SU-DHL-6 (cell line): ENCODE data around the gene RFC2.
A peak's percentile ranks its signal among the peaks of the same experiment; 100 is the strongest.
"Not testable (repeated sequence)": the region's sequence is repeated elsewhere in the genome, so short reads cannot be mapped to it uniquely, and the experiment has no call there.

Source experiments
- H2AFZ ChIP-seq: fragments of 200-600 bp; sonication (generic); 2 replicates; pipeline ENCODE4 v1.6.1; 2014; ENCODE audit warnings: low read depth, mild to moderate bottlenecking, moderate library complexity, mixed read lengths, antibody characterized with exemption, low read length; ENCODE audit not compliant: severe bottlenecking
- H3F3A ChIP-seq: fragments of 200-600 bp; shearing (Covaris generic); 2 replicates; pipeline ENCODE4 v1.6.0; 2016; ENCODE audit warnings: antibody characterized with exemption, mild to moderate bottlenecking; ENCODE audit not compliant: insufficient read depth
- H3K27ac ChIP-seq: fragments of 200-600 bp; sonication (generic); 2 replicates; pipeline ENCODE4 v1.5.1; 2016; ENCODE audit warnings: low read depth, mild to moderate bottlenecking, low read length, moderate library complexity, mixed read lengths
- H3K27me3 ChIP-seq: fragments of 200-600 bp; sonication (generic), shearing (Covaris generic); 2 replicates; pipeline ENCODE4 v1.6.0; 2014; ENCODE audit warnings: mild to moderate bottlenecking, low read length
- H3K36me3 ChIP-seq: fragments of 200-600 bp; sonication (generic); 2 replicates; pipeline ENCODE4 v1.6.1; 2014; ENCODE audit warnings: mild to moderate bottlenecking, low read length, mixed read lengths
- H3K4me2 ChIP-seq: fragments of 300-600, 200-600 bp; shearing (Covaris generic), sonication (generic); 2 replicates; pipeline ENCODE4 v1.6.0; 2014; ENCODE audit warnings: low read length, low read depth, mild to moderate bottlenecking; ENCODE audit not compliant: poor library complexity, severe bottlenecking
- H3K4me3 ChIP-seq: fragments of 200-600 bp; sonication (generic); 2 replicates; pipeline ENCODE4 v1.5.1; 2014; ENCODE audit warnings: antibody characterized with exemption, low read length, mild to moderate bottlenecking, mixed read lengths; ENCODE audit not compliant: insufficient read depth, poor library complexity, severe bottlenecking
- H3K79me2 ChIP-seq: fragments of 200-600 bp; sonication (generic); 2 replicates; pipeline ENCODE4 v1.6.1; 2014; ENCODE audit warnings: mild to moderate bottlenecking, low read length, moderate library complexity; ENCODE audit not compliant: insufficient read depth
- H3K9ac ChIP-seq: fragments of 200-600 bp; sonication (generic); 2 replicates; pipeline ENCODE4 v1.7.0; 2014; ENCODE audit warnings: mild to moderate bottlenecking, low read length
- H3K9me2 ChIP-seq: fragments of 200-600 bp; sonication (generic); replicated peaks from 2 replicates; pipeline ENCODE4 v1.6.1; 2014; ENCODE audit warnings: low read length; ENCODE audit not compliant: insufficient read depth
- H3K9me3 ChIP-seq: fragments of 200-600 bp; sonication (generic); 2 replicates; pipeline ENCODE4 v1.6.1; 2014; ENCODE audit warnings: low read length, mixed read lengths; ENCODE audit not compliant: insufficient read depth
- H4K20me1 ChIP-seq: fragments of 200-600 bp; sonication (generic); 2 replicates; pipeline ENCODE4 v1.6.1; 2014; ENCODE audit warnings: low read depth, mild to moderate bottlenecking, antibody characterized with exemption, low read length, moderate library complexity, mixed read lengths
- CTCF ChIP-seq: fragments of 200-600 bp; sonication (generic); IDR thresholded peaks from one replicate; pipeline ENCODE4 v1.5.1; 2017; ENCODE audit warnings: antibody characterized with exemption, mild to moderate bottlenecking, low read length, moderate library complexity; ENCODE audit not compliant: insufficient read depth, poor library complexity, severe bottlenecking
- EZH2phosphoT487 ChIP-seq: fragments of 200-600 bp; sonication (generic), shearing (Covaris generic); conservative IDR thresholded peaks from 2 replicates; pipeline ENCODE4 v1.6.1; 2018; ENCODE audit warnings: mild to moderate bottlenecking, antibody characterized with exemption, low read length, moderate library complexity, mixed read lengths

RFC2 gene

GRCh38 chr7:74256491-74257408, 2.6 kb upstream of the RFC2 start:
- Histone ChIP-seq H3K79me2 (peaks cover 20% of the 10 kb centered on the region), H3K9ac (no peak overlapping the region), H3K27ac (no peak overlapping the region), H3K36me3 (peaks cover 3% of the 10 kb centered on the region; the same call in 1 of the 2 replicates), H3K4me3 (no peak overlapping the region), H3K27me3 (no peaks in the 10 kb centered on the region), H3K9me3 (no peaks in the 10 kb centered on the region), H2AFZ (no peak overlapping the region), H3K4me2 (no peak overlapping the region), H4K20me1 (no peaks in the 10 kb centered on the region), H3F3A (no peaks in the 10 kb centered on the region; the same call in 1 of the 2 replicates), H3K9me2 (no peaks in the 10 kb centered on the region)
- no peak for TF ChIP-seq EZH2phosphoT487
- TF ChIP-seq CTCF, result no peak

- H3K27me3 ChIP-seq, H3K9ac ChIP-seq, H3K27ac ChIP-seq, H3K4me3 ChIP-seq, H3F3A ChIP-seq, H2AFZ ChIP-seq, H3K9me3 ChIP-seq, H3K36me3 ChIP-seq, H4K20me1 ChIP-seq, H3K9me2 ChIP-seq: not testable (repeated sequence)
- Histone ChIP-seq H3K79me2 (peaks cover 22% of the 10 kb centered on the region), H3K4me2 (peak overlapping the region; percentile 87)
These were observed 1.3 kb upstream of the RFC2 start for GRCh38 chr7:74255461-74255860.

GRCh38 chr7:74254858-74255379, 720 bp upstream of the RFC2 start:
- Histone ChIP-seq H4K20me1 (no peaks in the 10 kb centered on the region), H3K27ac (no peak overlapping the region), H2AFZ (peak overlapping the region; percentile 94), H3K79me2 (peaks cover 27% of the 10 kb centered on the region), H3K9me2 (no peaks in the 10 kb centered on the region), H3F3A (no peaks in the 10 kb centered on the region; the same call in 1 of the 2 replicates), H3K9me3 (no peaks in the 10 kb centered on the region), H3K4me2 (peak overlapping the region; percentile 87), H3K9ac (peak overlapping the region; percentile 94), H3K36me3 (peaks cover 3% of the 10 kb centered on the region; the same call in 1 of the 2 replicates), H3K27me3 (no peaks in the 10 kb centered on the region), H3K4me3 (peak overlapping the region; percentile 87)
- TF ChIP-seq EZH2phosphoT487 (no peak), CTCF (no peak)

- Histone ChIP-seq H3K27me3 (no peaks in the 10 kb centered on the region), H3K36me3 (peaks cover 3% of the 10 kb centered on the region; the same call in 1 of the 2 replicates), H4K20me1 (no peaks in the 10 kb centered on the region), H3K9me3 (no peaks in the 10 kb centered on the region), H3K27ac (peak overlapping the region; percentile 63), H3K9me2 (no peaks in the 10 kb centered on the region), H3F3A (no peaks in the 10 kb centered on the region; the same call in 1 of the 2 replicates), H3K9ac (peak overlapping the region; percentile 94), H3K4me2 (peak overlapping the region; percentile 69), H3K79me2 (peaks cover 31% of the 10 kb centered on the region), H2AFZ (peak overlapping the region; percentile 85), H3K4me3 (peak overlapping the region; percentile 87)
- no peak for TF ChIP-seq EZH2phosphoT487
- TF ChIP-seq CTCF, result no peak
These were observed 417 bp downstream of the RFC2 start for GRCh38 chr7:74253835-74254128.
